SH-SY5Y (cell line): Measurements from ENCODE around the gene ZNF84.

Experiments used
- GATA2 ChIP-seq: IDR thresholded peaks from 2 replicates; pipeline ENCODE4 v1.6.1; 2011; ENCODE audit warnings: mild to moderate bottlenecking, low read depth, low read length
- GATA3 ChIP-seq: IDR thresholded peaks from 2 replicates; pipeline ENCODE4 v1.6.1; 2011; ENCODE audit warnings: low read depth, mild to moderate bottlenecking, low read length, moderate library complexity

DNA sequence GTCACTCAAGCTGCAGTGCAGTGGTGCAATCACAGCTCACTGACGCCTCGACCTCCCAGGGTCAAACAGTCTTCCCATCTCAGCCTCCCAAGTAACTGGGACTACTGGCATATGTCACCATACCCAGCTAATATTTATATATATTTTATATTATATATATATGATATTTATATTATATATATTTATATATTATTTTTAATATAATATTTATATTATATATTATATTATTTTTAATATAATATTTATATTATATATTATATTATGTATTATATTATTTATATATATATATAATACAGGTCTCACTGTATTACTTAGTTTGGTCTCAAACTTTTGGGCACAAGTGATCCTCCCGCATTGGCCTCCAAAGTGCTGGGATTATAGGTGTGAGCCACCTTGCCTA lies 9.4 kb downstream of the ZNF84 start:
- TF ChIP-seq GATA3 (no peak), GATA2 (no peak)
